Progenitor cell of endocrine pancreas (in vitro differentiated cells): Measurements from ENCODE around the gene MCCC2. TPM values are rescaled to one million over a fixed set of nuclear protein-coding genes. Genes with fewer than 3 reads are reported as not detected.

Experiments
- DNase-seq: peaks from one replicate; pipeline ENCODE4 v3.0.0; 2021; ENCODE audit warnings: low spot score; ENCODE audit not compliant: unreplicated experiment
- H3K27ac Mint-ChIP-seq: 2 replicates; pipeline ENCODE4 v1.8.0; 2021; ENCODE audit warnings: mild to moderate bottlenecking, moderate library complexity, mixed read lengths
- H3K27me3 Mint-ChIP-seq: 2 replicates; pipeline ENCODE4 v1.8.0; 2021; ENCODE audit warnings: mixed read lengths
- H3K36me3 Mint-ChIP-seq: 2 replicates; pipeline ENCODE4 v1.8.0; 2022; ENCODE audit warnings: mixed read lengths; ENCODE audit not compliant: insufficient read depth
- H3K4me1 Mint-ChIP-seq: 2 replicates; pipeline ENCODE4 v1.8.0; 2021; ENCODE audit warnings: low read depth, mixed read lengths
- H3K4me3 Mint-ChIP-seq: 2 replicates; pipeline ENCODE4 v1.8.0; 2021; ENCODE audit warnings: low read depth, mild to moderate bottlenecking, moderate library complexity, mixed read lengths
- H3K9me3 Mint-ChIP-seq: 2 replicates; pipeline ENCODE4 v1.8.0; 2021; ENCODE audit warnings: low read depth, mixed read lengths
- total RNA-seq: library from RNA; stranded (reverse); gene quantifications from 2 replicates; pipeline ENCODE4 v1.2.1, GENCODE V29; 2021
- TF ChIP-seq, protein P1 (sequence below): fragments of 200-600 bp; sonication (generic); IDR thresholded peaks from one replicate; pipeline ENCODE4 v1.5.0; 2021; ENCODE audit warnings: antibody characterized with exemption, mild to moderate bottlenecking; ENCODE audit not compliant: unreplicated experiment

MCCC2 gene
- total RNA-seq, 1 donor from 2014 or later: 43.5 TPM

DNA sequence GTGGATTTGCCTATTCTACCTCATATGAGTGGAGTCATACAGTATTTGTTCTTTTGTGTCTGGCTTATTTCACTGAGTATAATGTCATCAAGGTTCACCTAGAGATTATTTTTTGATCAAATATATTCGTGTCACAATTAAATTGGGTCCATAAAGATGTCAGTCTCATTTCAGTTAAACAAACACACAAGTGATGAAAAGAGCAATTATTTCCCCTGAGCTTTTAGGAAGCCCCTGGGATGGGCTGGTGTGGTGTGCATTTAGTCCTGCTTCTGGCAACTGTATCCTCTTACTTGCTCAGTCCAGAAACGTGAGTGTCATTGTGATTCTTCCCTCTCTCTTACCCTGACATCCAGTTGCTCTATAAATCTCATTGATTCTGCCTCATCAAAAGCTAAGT, 79.2 kb downstream of the MCCC2 start:
- TF ChIP-seq, protein P1, sequence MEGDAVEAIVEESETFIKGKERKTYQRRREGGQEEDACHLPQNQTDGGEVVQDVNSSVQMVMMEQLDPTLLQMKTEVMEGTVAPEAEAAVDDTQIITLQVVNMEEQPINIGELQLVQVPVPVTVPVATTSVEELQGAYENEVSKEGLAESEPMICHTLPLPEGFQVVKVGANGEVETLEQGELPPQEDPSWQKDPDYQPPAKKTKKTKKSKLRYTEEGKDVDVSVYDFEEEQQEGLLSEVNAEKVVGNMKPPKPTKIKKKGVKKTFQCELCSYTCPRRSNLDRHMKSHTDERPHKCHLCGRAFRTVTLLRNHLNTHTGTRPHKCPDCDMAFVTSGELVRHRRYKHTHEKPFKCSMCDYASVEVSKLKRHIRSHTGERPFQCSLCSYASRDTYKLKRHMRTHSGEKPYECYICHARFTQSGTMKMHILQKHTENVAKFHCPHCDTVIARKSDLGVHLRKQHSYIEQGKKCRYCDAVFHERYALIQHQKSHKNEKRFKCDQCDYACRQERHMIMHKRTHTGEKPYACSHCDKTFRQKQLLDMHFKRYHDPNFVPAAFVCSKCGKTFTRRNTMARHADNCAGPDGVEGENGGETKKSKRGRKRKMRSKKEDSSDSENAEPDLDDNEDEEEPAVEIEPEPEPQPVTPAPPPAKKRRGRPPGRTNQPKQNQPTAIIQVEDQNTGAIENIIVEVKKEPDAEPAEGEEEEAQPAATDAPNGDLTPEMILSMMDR: no peak
- Mint-ChIP-seq H3K4me3 (no peak overlapping the region), H3K27me3 (peaks cover 10% of the 10 kb centered on the region), H3K9me3 (no peaks in the 10 kb centered on the region), H3K36me3 (no peaks in the 10 kb centered on the region), H3K27ac (no peak overlapping the region), H3K4me1 (peaks cover 13% of the 10 kb centered on the region)
- no peak for DNase-seq

DNA sequence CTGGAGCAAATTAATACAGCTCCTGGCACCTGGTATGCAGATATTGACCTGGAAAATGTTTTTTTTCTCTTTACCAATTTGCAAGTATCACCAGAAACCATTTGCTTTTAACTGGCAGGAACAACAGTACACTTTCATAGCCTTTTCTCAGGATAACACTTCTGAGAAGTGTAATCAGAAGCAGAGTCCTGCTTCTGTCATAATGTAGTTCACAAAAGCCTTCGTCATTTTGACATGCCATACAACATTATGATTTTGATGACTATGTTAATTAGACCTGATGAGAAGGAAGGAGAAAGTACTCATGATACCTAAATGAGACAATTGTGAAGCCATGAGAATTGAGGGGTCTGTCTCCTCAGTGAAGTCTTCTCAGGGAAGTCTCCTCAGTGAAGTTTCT, 90.8 kb downstream of the MCCC2 start:
- TF ChIP-seq, protein P1: no peak
- Mint-ChIP-seq H3K27ac (no peak overlapping the region), H3K4me3 (no peak overlapping the region), H3K9me3 (peaks cover 6% of the 10 kb centered on the region), H3K4me1 (no peaks in the 10 kb centered on the region), H3K36me3 (no peaks in the 10 kb centered on the region), H3K27me3 (peaks cover 15% of the 10 kb centered on the region)
- no peak for DNase-seq

GRCh38 chr5:71679714-71680113, 92.6 kb downstream of the MCCC2 start:
- H3K27me3 Mint-ChIP-seq: peaks cover 15% of the 10 kb centered on the region
- peaks cover 7% of the 10 kb centered on the region for H3K9me3 Mint-ChIP-seq
- DNase-seq: no peak
- no peaks in the 10 kb centered on the region for H3K36me3 Mint-ChIP-seq
- H3K27ac Mint-ChIP-seq: no peak overlapping the region
- TF ChIP-seq, protein P1: no peak
- no peaks in the 10 kb centered on the region for H3K4me1 Mint-ChIP-seq
- no peak overlapping the region for H3K4me3 Mint-ChIP-seq

DNA sequence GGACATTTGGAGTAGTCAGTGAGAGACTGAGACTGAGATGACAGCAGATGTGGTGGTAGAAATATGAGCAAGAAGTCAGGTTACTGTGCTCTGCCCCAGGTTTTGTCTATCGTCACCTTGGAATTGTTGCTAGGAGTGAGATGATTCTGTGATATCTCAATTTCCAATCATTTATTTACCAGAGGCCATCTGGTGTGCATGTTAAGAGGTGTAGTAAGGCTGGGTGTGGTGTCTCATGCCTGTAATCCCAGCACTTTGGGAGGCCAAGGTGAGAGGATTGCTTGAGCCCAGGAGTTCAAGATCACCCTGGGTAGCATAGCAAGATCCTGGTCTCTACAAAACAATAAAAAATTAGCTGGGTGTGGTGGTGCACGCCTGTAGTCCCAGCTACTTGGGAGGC, 93.4 kb downstream of the MCCC2 start:
- Mint-ChIP-seq H3K27me3 (peaks cover 15% of the 10 kb centered on the region), H3K4me3 (no peak overlapping the region), H3K9me3 (peaks cover 12% of the 10 kb centered on the region), H3K4me1 (no peaks in the 10 kb centered on the region), H3K36me3 (no peaks in the 10 kb centered on the region), H3K27ac (no peak overlapping the region)
- no peak for DNase-seq
- TF ChIP-seq, protein P1: no peak

DNA sequence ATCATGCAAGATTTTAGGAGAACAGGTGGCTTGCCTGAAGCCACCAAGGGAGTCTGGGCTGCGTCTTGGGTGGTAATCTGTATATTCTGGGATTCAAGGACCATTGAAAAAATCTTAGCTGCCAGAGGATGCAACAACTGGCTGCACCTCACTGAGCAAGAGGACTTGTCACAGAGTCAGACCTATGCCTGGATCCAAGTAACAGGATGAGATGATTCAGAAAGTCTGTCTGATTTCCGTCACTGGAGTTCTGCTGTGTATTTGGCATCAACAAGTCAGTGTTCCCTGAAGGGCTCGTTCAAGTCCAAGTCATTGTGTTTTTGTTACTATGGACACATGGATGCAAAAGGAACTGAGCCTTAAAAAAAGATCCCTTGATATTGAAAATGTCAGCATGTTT, 94.2 kb downstream of the MCCC2 start:
- Mint-ChIP-seq H3K4me1 (no peaks in the 10 kb centered on the region), H3K36me3 (peaks cover 2% of the 10 kb centered on the region), H3K27ac (no peak overlapping the region), H3K27me3 (peaks cover 15% of the 10 kb centered on the region), H3K9me3 (peaks cover 18% of the 10 kb centered on the region), H3K4me3 (no peak overlapping the region)
- DNase-seq: no peak
- TF ChIP-seq, protein P1: no peak

GRCh38 chr5:71684309-71684708, 97.2 kb downstream of the MCCC2 start:
- Mint-ChIP-seq H3K27me3 (peaks cover 9% of the 10 kb centered on the region), H3K36me3 (peaks cover 2% of the 10 kb centered on the region), H3K9me3 (peaks cover 18% of the 10 kb centered on the region), H3K4me1 (no peaks in the 10 kb centered on the region), H3K4me3 (no peak overlapping the region), H3K27ac (no peak overlapping the region)
- TF ChIP-seq, protein P1: no peak
- no peak for DNase-seq
